Measurements from ENCODE around the gene KCNQ1.

The KCNQ1 gene

GRCh38 chr11:2690596-2691354 lies 246.0 kb downstream of the KCNQ1 start:
- no peak for DNase-seq
- Histone ChIP-seq H3K9me3 (ENCODE audit: severe bottlenecking) (no peaks in the 10 kb centered on the region), H3K27ac (no peak overlapping the region), H3K4me3 (ENCODE audit: low read depth, low read length) (no peak overlapping the region), H3K27me3 (ENCODE audit: insufficient read depth, low read depth, severe bottlenecking) (no peaks in the 10 kb centered on the region), H3K36me3 (peaks cover 3% of the 10 kb centered on the region; the same call in 1 of the 2 replicates)
- no peak for TF ChIP-seq CTCF (IDR thresholded peaks at IDR 0.05; ENCODE audit: low read depth, low read length)

GRCh38 chr11:2691355-2691761 lies 246.6 kb downstream of the KCNQ1 start:
- no peak for TF ChIP-seq CTCF (IDR thresholded peaks at IDR 0.05; ENCODE audit: low read depth, low read length)
- Histone ChIP-seq H3K36me3 (peaks cover 3% of the 10 kb centered on the region; the same call in 1 of the 2 replicates), H3K9me3 (ENCODE audit: severe bottlenecking) (no peaks in the 10 kb centered on the region), H3K27ac (no peak overlapping the region), H3K4me3 (ENCODE audit: low read depth, low read length) (no peak overlapping the region), H3K27me3 (ENCODE audit: insufficient read depth, low read depth, severe bottlenecking) (no peaks in the 10 kb centered on the region)
- peak; percentile 1 for DNase-seq

GRCh38 chr11:2691991-2692875 lies 247.4 kb downstream of the KCNQ1 start:
- Histone ChIP-seq H3K27ac (no peak overlapping the region), H3K4me3 (ENCODE audit: low read depth, low read length) (no peak overlapping the region), H3K27me3 (ENCODE audit: insufficient read depth, low read depth, severe bottlenecking) (no peaks in the 10 kb centered on the region), H3K9me3 (ENCODE audit: severe bottlenecking) (no peaks in the 10 kb centered on the region), H3K36me3 (peaks cover 3% of the 10 kb centered on the region)
- peak; percentile 54 for DNase-seq
- peak; percentile 70 for TF ChIP-seq CTCF (IDR thresholded peaks at IDR 0.05; ENCODE audit: low read depth, low read length)

GRCh38 chr11:2693271-2694261 lies 248.8 kb downstream of the KCNQ1 start:
- Histone ChIP-seq H3K9me3 (ENCODE audit: severe bottlenecking) (no peaks in the 10 kb centered on the region), H3K36me3 (peaks cover 3% of the 10 kb centered on the region), H3K4me3 (ENCODE audit: low read depth, low read length) (no peak overlapping the region), H3K27me3 (ENCODE audit: insufficient read depth, low read depth, severe bottlenecking) (no peaks in the 10 kb centered on the region), H3K27ac (no peak overlapping the region)
- peak; percentile 36 for DNase-seq
- 0 out of 2 replicates have a peak, but pooled peaks have one; percentile 15 for TF ChIP-seq CTCF (IDR thresholded peaks at IDR 0.05; ENCODE audit: low read depth, low read length)

GRCh38 chr11:2694495-2694894 lies 249.7 kb downstream of the KCNQ1 start:
- H3K36me3 ChIP-seq: peaks cover 3% of the 10 kb centered on the region
- no peak for DNase-seq
- no peak overlapping the region for H3K4me3 ChIP-seq (ENCODE audit: low read depth, low read length)
- no peaks in the 10 kb centered on the region for H3K27me3 ChIP-seq (ENCODE audit: insufficient read depth, low read depth, severe bottlenecking)
- H3K27ac ChIP-seq: no peak overlapping the region
- no peak for TF ChIP-seq CTCF (IDR thresholded peaks at IDR 0.05; ENCODE audit: low read depth, low read length)
- H3K9me3 ChIP-seq (ENCODE audit: severe bottlenecking): no peaks in the 10 kb centered on the region
